Measurements from ENCODE around the gene UBALD1. TPM values are rescaled to one million over a fixed set of nuclear protein-coding genes. Genes with fewer than 3 reads are reported as not detected.
"Not testable (repeated sequence)": the region's sequence is repeated elsewhere in the genome, so short reads cannot be mapped to it uniquely, and the experiment has no call there.

UBALD1 gene
- total RNA-seq, 2 experiments from 2014 or later: 15.9 to 19.3 TPM

GRCh38 chr16:4574919-4575705 lies 39.6 kb downstream of the UBALD1 start:
- no peaks in the 10 kb centered on the region for H3K9me3 Mint-ChIP-seq
- ChIA-PET POLR2A (no interaction called here), CTCF (interaction anchor here (1.0 to 1.2 kb wide), 2 partner anchors 12 to 29 kb away, joined by 4 to 5 read pairs; no protein-coding TSS in a partner anchor)
- DNase-seq: no peak
- H3K4me3 Mint-ChIP-seq: no peak overlapping the region
- H3K36me3 Mint-ChIP-seq (ENCODE audit: low read depth): no peaks in the 10 kb centered on the region
- H3K27me3 Mint-ChIP-seq: no peaks in the 10 kb centered on the region
- no peak overlapping the region for H3K27ac Mint-ChIP-seq
- H3K4me1 Mint-ChIP-seq: peaks cover 8% of the 10 kb centered on the region

- not testable (repeated sequence) for DNase-seq; H3K9me3 Mint-ChIP-seq; H3K36me3 Mint-ChIP-seq (ENCODE audit: low read depth); H3K4me3 Mint-ChIP-seq; H3K27ac Mint-ChIP-seq; H3K27me3 Mint-ChIP-seq
- peaks cover 13% of the 10 kb centered on the region for H3K4me1 Mint-ChIP-seq
- CTCF ChIA-PET: interaction anchor here (0.5 kb wide), 1 partner anchor 15 kb away, joined by 3 read pairs; no protein-coding TSS in a partner anchor
- POLR2A ChIA-PET: interaction anchor here (1.0 kb wide), 1 partner anchor 23 kb away, joined by 3 read pairs; no protein-coding TSS in a partner anchor
Measured at GRCh38 chr16:4573926-4574325, 40.8 kb downstream of the UBALD1 start.

GRCh38 chr16:4572715-4573114 lies 42.0 kb downstream of the UBALD1 start:
- Mint-ChIP-seq H3K4me3 (no peak overlapping the region), H3K36me3 (ENCODE audit: low read depth) (no peaks in the 10 kb centered on the region), H3K9me3 (no peaks in the 10 kb centered on the region), H3K27ac (no peak overlapping the region), H3K27me3 (no peaks in the 10 kb centered on the region), H3K4me1 (peaks cover 13% of the 10 kb centered on the region)
- CTCF ChIA-PET: interaction anchor here (0.8 to 1.1 kb wide), 3 partner anchors 25 to 55 kb away, joined by 3 to 5 read pairs (median 3); partner anchors contain the start of gene MGRN1
- POLR2A ChIA-PET: interaction anchor here (1.4 kb wide), 1 partner anchor 34 kb away, joined by 3 read pairs; the partner anchor contains the start of gene CDIP1
- DNase-seq: no peak

- ChIA-PET CTCF (no interaction called here), POLR2A (no interaction called here)
- Mint-ChIP-seq H3K4me3 (no peak overlapping the region), H3K27me3 (peaks cover 5% of the 10 kb centered on the region), H3K4me1 (peaks cover 24% of the 10 kb centered on the region), H3K36me3 (ENCODE audit: low read depth) (no peaks in the 10 kb centered on the region), H3K9me3 (no peaks in the 10 kb centered on the region), H3K27ac (no peak overlapping the region)
- DNase-seq: no peak
Measured at GRCh38 chr16:4570688-4571321, 43.9 kb downstream of the UBALD1 start.

GRCh38 chr16:4570086-4570485 lies 44.6 kb downstream of the UBALD1 start:
- no peak for DNase-seq
- H3K4me1 Mint-ChIP-seq: peaks cover 25% of the 10 kb centered on the region
- POLR2A ChIA-PET: no interaction called here
- H3K36me3 Mint-ChIP-seq (ENCODE audit: low read depth): no peaks in the 10 kb centered on the region
- H3K4me3 Mint-ChIP-seq: no peak overlapping the region
- no peaks in the 10 kb centered on the region for H3K9me3 Mint-ChIP-seq
- CTCF ChIA-PET: interaction anchor here (1.1 kb wide), 1 partner anchor 15 kb away, joined by 3 read pairs; no protein-coding TSS in a partner anchor
- no peak overlapping the region for H3K27ac Mint-ChIP-seq
- H3K27me3 Mint-ChIP-seq: peaks cover 5% of the 10 kb centered on the region

GRCh38 chr16:4566144-4566543 lies 48.5 kb downstream of the UBALD1 start:
- DNase-seq: no peak
- H3K27me3 Mint-ChIP-seq: peaks cover 5% of the 10 kb centered on the region
- peaks cover 19% of the 10 kb centered on the region for H3K4me1 Mint-ChIP-seq
- no peaks in the 10 kb centered on the region for H3K9me3 Mint-ChIP-seq
- H3K27ac Mint-ChIP-seq: no peak overlapping the region
- no peak overlapping the region for H3K4me3 Mint-ChIP-seq
- no peaks in the 10 kb centered on the region for H3K36me3 Mint-ChIP-seq (ENCODE audit: low read depth)
- POLR2A ChIA-PET: no interaction called here
- CTCF ChIA-PET: interaction anchor here (1.4 kb wide), 1 partner anchor 61 kb away, joined by 4 read pairs; no protein-coding TSS in a partner anchor

GRCh38 chr16:4564661-4565267 lies 49.9 kb downstream of the UBALD1 start:
- H3K36me3 Mint-ChIP-seq (ENCODE audit: low read depth): no peaks in the 10 kb centered on the region
- no peak for DNase-seq
- peaks cover 13% of the 10 kb centered on the region for H3K4me1 Mint-ChIP-seq
- H3K4me3 Mint-ChIP-seq: no peak overlapping the region
- H3K27ac Mint-ChIP-seq: no peak overlapping the region
- peaks cover 5% of the 10 kb centered on the region for H3K27me3 Mint-ChIP-seq
- no peaks in the 10 kb centered on the region for H3K9me3 Mint-ChIP-seq
- ChIA-PET POLR2A (no interaction called here), CTCF (interaction anchor here (0.6 to 0.8 kb wide), 3 partner anchors 16 to 26 kb away, joined by 3 to 5 read pairs (median 3); partner anchors contain the start of gene CDIP1)

- ChIA-PET CTCF (interaction anchor here (0.7 kb wide), 1 partner anchor 9 kb away, joined by 3 read pairs; no protein-coding TSS in a partner anchor), POLR2A (no interaction called here)
- no peaks in the 10 kb centered on the region for H3K9me3 Mint-ChIP-seq
- H3K4me3 Mint-ChIP-seq: no peak overlapping the region
- H3K27ac Mint-ChIP-seq: no peak overlapping the region
- no peak for DNase-seq
- H3K27me3 Mint-ChIP-seq: peaks cover 8% of the 10 kb centered on the region
- H3K36me3 Mint-ChIP-seq (ENCODE audit: low read depth): no peaks in the 10 kb centered on the region
- peaks cover 8% of the 10 kb centered on the region for H3K4me1 Mint-ChIP-seq
Measured at GRCh38 chr16:4561596-4561995, 53.1 kb downstream of the UBALD1 start.

Other genes with a start within 250 kb of the UBALD1 start
- under 1 TPM in 1 of 2 experiments, not detected in 1; 0.08 TPM for gene VASN, start 243.0 kb downstream of the UBALD1 start, total RNA-seq
- gene CORO7, start 198.3 kb downstream of the UBALD1 start, total RNA-seq: 100 to 1,000 TPM; 244 to 245 TPM
- 10 to 100 TPM; 39.5 to 41.1 TPM for gene DNAJA3, start 189.0 kb downstream of the UBALD1 start, total RNA-seq
- 10 to 100 TPM; 49.5 to 56.2 TPM for gene NMRAL1, start 140.3 kb downstream of the UBALD1 start, total RNA-seq
- 10 to 100 TPM; 77.4 to 83.4 TPM for gene HMOX2, start 138.5 kb downstream of the UBALD1 start, total RNA-seq
- 10 to 100 TPM; 28.7 to 30.7 TPM for gene CDIP1, start 76.1 kb downstream of the UBALD1 start, total RNA-seq
- gene C16orf96, start 58.5 kb downstream of the UBALD1 start, total RNA-seq: under 1 TPM in 1 of 2 experiments, not detected in 1; 0.05 TPM
- gene MGRN1, start 9.9 kb upstream of the UBALD1 start, total RNA-seq: 10 to 100 TPM; 71.8 to 73.3 TPM
- 10 to 100 TPM; 24.2 to 25.5 TPM for gene NUDT16L1, start 78.7 kb upstream of the UBALD1 start, total RNA-seq
- 10 to 100 TPM in 1 of 2 experiments, 1 to 10 TPM in 1; 10.0 to 10.2 TPM for gene ANKS3, start 119.4 kb upstream of the UBALD1 start, total RNA-seq
- not detected for gene DNAAF8, start 119.6 kb upstream of the UBALD1 start, total RNA-seq
- gene ZNF500, start 152.3 kb upstream of the UBALD1 start, total RNA-seq: 10 to 100 TPM; 14.7 to 15.3 TPM
- gene SEPTIN12, start 173.5 kb upstream of the UBALD1 start, total RNA-seq: not detected
- gene SMIM22, start 180.5 kb upstream of the UBALD1 start, total RNA-seq: not detected
- gene ROGDI, start 187.7 kb upstream of the UBALD1 start, total RNA-seq: 1 to 10 TPM; 5.9 to 6.9 TPM
- gene GLYR1, start 232.4 kb upstream of the UBALD1 start, total RNA-seq: 10 to 100 TPM; 80.4 to 85.4 TPM
- gene UBN1, start 232.6 kb upstream of the UBALD1 start, total RNA-seq: 10 to 100 TPM; 39.2 to 39.6 TPM

Data from activated CD4-positive, alpha-beta memory T cell treated with anti-CD3 and anti-CD28 coated beads, Interleukin-2, amount 10 ng/mL, durations not matched to agents 7 days and 5 days (primary cell).